ENCODE results near the gene OR8A1.
A peak's percentile ranks its signal among the peaks of the same experiment; 100 is the strongest.

The OR8A1 gene

DNA sequence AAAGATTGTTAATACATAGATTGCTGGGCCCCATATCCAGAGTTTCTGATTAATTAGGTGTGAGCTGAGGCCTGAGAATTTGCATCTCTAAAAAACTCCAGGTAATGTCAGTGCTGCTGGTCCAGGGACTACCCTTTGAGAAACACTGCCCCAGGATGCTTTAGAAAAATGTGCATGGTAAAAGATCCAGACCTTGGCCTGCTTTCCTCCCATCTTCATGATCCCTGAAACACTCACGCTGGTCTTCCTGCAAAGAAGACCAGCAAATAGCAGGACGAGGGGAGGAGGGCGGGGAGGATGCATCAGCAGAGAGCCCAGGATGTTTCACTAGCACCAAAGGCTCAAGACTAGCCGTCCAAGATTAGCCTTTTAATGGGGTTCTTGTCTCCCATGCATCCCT is at the start of gene OR8A1:
Gene OR8A1 (plus strand): TSS at position 301 of the 400 bp plus-strand sequence. CDS start 123 bp downstream, outside the sequence.
- no peak for DNase-seq

DNA sequence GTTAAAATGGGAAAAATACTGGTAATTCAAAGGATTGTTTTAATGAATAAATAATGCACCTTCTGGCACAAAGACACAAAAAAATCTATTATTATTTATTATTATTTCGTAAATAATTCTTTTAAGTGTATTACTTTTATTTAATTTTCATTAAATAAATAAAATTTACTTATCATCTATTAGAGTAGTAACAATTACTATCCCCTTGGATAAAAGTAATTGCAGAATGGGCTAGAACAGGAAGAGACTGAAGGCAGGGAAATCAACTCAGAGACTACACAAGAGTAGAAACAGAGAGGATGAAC is 49.3 kb upstream of the OR8A1 start:
- no peak for DNase-seq

DNA sequence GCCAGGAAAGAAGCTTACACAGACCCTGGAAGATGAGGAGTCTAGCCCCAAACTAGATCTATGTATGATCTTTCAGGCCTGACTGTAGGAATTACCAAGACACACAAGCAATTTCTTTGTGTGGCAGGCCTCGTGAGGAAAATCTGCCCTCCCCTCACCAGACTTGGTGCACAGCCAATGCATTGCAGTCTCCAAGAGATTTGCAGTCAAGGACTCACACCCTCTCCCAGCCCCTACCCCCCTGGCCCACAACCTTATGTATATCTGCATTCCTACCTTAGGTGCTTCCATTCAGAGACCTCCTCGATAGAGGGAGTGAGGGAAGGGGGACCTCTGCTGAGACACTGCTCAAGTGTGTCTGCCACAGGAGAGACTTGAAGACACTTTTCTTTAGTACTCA is 36.2 kb upstream of the OR8A1 start:
- no peak for DNase-seq

DNA sequence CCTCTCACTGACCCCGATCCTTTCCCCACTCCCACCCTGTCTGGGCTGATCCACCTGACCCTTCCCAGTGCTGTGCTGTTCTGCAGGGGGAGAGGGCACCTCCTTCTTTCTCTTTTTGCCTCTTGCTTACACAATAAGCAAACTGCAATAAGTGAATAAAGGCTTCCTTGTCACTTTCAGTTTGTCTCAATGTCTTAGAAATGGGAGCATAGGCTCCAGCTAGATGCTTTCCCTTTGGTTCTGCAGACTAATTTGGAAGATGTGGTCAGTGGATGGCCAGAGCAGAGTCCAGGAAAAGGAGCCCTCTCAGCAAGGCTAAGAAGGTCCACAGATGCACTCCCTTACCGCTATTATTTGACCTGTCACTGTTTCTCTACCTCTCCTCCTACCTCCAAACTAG is 35.7 kb upstream of the OR8A1 start:
- no peak for DNase-seq

DNA sequence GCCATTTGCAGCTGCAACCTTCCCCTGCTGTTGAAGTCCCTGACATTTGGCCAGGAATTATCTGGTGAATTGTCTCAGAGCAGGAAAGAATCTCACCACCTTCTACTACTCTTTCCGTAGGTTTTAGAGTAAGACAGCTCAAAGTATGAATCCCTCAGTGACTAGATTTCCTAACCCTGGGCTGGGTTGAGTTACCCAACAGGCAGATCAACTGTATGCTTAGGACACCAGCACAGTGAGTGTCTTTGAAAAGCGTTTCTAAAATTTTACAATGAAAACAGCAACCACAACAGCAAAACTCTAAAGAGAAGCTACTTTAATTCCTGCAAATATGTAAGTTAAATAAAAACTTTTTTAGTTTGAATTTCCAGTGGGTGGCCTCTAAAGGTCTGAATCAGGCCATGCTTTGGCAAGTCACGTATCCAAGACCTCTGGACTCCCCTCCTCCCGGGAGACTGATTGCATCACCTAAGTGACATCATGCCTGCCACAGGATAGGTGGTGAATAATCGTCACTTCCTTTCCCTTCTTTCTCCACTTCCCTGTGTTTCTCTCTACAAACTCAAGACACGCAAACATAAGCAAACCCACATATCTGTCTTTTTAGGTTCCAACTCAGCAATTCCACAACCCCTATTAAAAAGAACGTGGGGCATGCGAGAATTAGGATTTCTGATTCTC is 34.1 kb upstream of the OR8A1 start:
- DNase-seq = no peak

DNA sequence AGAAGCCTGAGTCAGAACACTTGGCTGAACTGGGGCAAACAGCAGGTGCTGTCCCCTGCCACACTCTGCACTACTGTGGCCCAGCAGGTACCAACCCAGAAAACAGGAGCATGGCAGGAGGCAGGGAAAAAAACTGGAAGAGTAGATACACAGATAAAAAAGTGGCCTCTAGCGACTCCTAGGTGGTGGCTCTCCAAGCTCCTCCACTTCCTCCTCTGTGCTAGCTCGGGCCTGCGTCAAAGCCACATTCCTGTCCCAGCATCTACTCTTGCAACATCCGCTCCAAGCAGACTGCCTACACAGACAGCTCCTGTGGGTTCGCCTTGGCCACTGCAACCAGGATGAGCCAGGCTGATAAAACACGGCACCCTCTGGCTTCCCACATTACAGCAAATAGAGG is 33.3 kb upstream of the OR8A1 start:
- DNase-seq = no peak

DNA sequence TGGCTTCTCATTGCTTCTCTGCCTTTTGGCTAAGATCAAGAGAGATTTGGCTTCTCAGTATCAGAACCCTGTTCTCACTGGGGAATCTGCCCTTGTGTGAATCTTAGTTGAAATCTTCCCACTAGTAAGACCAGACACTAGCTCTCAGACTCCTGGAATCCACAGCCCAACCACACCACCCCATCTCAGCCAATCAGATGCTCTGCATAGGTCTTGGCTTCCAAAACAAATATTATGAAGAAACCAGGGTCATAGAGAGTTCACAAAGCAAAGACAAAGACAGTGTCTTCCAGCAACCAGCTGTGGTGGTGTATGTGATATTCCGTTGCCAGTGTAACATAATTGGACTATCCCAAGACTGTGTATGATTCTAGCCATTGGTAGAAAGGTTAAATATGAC is 31.8 kb upstream of the OR8A1 start:
- no peak for DNase-seq

DNA sequence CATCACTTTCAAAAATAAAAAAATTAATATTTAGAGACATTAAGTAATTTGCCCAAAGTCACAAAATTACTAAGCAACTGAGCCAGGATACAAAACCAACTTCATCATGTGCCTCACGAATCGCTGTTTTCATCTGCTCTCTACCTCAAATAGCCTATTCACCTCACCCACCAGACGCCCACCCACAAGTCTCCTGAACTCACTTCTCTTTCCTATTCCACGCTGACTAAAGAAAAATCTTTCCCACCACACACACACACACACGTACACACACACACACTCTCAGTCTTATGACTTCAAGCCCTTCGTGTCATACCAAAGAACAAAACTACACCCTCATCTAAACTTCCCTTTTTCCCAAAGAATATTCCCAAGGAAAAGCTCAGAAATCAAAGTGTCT is 28.6 kb upstream of the OR8A1 start:
- DNase-seq = no peak

DNA sequence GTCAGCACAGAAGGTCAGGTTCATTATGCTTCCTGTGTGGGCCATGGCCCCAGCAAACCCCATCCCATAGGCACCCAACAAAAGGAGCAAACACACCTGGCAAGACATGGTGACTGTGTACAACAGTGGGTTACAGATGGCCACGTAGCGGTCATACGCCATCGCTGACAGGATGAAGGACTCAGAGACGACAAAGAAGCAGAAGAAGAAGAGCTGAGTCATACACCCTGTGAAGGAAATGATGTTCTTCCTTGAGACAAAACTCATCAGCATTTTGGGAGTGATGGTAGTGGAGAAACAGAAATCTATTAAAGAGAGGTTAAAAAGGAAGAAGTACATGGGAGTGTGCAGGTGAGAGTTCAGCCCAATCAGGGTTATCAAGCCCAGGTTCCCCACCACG is 26.7 kb upstream of the OR8A1 start:
- no peak for DNase-seq

DNA sequence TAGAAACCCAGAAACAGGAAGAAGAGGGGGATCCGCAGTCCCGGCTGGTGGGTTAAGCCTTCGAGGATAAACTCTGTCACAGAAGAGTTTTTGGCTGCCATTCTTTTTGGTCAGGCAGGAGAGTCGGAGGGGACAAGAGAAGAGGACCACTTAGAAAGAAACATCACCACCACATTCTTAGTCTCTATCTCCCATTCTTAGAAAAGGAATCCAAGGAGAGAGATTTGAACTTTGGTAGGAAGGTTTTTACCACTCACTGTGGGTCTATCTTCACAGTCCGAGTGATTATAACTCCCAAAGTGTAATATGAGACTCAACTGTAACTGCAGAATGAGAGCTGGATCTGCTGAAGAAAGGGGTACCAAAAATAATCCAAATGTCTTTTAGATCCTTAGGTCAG is 26.2 kb upstream of the OR8A1 start, which contains the start of gene OR8B12:
Gene OR8B12 (minus strand): TSS at position 101 of the 400 bp plus-strand sequence. CDS start 0 bp downstream, at position 101.
- DNase-seq = no peak

DNA sequence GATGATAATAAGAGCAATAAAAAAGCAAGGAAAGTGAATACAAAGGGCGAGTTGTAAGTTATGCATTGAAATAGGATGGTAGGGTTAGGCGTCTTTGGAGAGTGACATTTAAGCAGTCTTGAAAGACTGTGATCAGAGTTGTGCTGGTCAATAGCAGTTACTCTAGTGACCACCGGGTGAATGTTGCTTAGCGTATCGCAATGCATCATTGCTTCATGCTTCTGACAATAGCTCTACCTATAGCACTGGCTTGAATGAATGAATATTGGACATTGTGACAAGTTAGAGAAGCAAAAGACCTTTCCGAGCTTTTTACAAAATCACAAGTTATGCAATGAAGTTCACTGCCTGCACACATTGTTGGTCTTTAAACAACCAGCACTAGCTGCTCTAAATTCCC is 18.6 kb upstream of the OR8A1 start:
- DNase-seq = no peak

DNA sequence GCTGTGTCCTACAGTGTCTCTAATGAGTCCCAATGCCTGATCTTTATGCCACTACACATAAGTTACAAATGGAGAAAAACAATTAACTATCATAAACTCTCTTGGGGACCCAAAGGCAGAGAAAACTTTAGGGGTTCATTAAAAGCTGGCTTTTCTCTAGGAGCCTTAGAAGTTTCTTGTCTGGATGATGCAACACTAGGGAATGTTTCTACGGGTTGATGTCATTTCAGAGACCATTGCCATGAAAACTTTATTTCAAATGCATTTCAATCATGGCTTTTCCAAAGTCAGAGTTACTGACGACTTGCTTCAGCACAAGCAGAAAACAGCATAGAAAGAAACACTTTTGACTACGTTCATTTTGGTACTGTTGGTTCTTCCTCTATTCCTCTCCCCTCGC is 17.8 kb upstream of the OR8A1 start:
- DNase-seq = no peak

DNA sequence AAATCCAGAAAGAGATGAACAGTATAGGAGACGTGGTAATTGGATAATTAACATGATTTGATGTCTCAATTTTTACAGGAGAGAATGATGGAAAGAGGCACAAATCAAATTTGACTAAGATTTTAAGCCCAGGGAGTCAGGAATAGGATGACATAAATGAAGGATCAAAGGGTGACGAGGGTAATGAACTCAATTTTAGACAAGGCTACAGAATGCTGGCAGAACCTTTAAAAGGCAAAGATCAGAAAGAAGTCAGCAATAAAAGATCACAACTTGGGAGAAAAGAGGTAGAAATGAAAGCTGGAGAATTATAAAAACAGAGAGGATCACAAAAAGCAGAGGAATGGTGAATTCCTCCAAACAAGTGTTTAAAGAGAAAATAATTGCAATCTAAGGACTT is 13.0 kb upstream of the OR8A1 start:
- no peak for DNase-seq

DNA sequence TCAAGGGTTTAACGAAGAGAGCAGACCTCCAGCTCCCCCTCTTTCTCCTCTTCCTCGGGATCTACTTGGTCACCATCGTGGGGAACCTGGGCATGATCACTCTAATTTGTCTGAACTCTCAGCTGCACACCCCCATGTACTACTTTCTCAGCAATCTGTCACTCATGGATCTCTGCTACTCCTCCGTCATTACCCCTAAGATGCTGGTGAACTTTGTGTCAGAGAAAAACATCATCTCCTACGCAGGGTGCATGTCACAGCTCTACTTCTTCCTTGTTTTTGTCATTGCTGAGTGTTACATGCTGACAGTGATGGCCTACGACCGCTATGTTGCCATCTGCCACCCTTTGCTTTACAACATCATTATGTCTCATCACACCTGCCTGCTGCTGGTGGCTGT is 363 bp downstream of the OR8A1 start:
- DNase-seq = no peak

DNA sequence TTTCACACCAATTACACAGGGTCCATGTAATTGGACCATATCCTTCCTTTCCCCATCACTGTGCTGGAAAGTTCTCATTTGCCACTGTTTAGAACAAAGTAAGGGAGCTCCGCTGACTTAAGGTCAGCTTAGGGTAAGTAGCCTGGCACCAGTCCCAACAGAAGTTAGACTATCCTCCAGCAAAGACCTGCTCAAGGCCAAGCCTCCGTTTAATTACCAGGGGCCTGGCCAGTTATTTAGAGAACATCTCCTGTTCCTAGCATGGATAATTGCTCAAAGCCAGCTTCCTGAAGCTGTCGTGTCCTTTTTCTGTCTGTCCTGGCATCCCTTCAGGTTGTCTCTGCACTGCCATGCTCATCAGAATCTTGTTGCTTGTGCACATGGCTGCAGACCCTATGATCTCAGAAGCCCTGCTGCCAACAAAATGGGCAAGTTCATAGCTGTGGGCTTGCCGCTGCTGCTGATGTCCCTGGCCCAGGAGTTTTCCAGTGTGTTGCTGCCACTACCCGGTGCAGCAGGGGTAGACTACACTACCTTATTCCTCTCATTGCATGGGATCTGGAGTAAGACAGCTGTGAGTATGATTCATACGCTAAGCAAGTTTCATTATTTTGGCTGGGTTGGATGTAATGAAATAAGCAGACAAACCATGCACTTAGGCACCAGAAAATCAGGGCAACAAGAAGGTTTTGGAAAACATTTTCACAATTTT is 8.1 kb downstream of the OR8A1 start:
- no peak for DNase-seq

DNA sequence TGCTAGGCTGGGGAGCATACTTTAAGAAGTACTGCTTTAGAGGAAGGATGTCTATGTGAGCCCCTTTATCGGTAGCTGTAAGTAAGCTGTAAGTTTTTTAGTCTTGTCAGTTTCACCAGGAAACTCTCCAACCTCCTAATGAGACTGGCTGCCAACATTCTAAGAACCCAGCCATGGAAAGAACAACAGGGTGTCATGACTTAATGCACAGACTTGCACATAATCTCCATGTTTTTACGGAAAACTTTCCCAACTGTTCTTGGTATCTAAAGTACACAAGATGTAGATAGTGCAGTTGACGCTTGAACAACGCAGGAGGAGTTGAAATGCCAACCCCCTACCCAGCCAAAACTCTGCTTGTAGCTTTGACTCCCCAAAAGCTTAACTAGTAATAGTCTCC is 9.0 kb downstream of the OR8A1 start:
- no peak for DNase-seq

DNA sequence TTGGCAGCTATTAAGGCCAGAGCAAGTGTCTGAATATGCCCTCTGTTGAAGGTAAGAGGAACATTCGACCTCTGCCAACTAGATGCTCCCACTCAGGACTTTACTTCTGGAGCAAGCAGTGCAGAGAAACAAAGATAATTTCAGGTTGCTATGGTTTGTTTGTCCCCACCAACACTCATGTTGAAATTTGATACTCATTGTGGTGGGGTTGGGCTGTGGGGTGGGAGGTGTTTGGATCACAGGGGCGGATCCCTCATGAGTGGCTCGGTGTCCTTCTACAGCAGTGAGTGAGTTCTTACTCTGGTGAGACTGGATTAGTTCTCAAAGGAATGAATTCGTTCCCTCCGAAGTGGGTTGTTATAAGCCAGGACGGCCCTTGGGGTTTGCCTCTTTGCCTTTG is 12.0 kb downstream of the OR8A1 start:
- no peak for DNase-seq

DNA sequence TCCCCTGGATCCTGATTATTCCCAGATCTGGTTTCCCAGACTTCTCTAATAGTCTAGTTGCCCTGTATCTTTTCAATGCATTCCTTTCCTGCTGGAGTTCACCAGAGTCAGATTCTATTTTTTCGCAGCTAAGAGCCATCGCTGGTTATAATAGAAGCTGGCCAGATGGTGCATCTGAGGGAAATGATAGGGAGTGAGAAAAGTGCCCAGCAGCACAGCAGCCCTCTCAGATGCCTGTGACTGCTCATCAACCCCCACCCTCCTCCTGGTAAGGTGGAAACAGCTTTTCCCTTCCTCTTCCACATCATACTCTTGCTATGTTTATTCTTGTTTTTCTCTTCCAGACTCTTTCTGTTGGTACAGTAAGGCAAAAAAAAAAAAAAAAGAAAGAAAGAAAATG is 12.8 kb downstream of the OR8A1 start:
- no peak for DNase-seq

DNA sequence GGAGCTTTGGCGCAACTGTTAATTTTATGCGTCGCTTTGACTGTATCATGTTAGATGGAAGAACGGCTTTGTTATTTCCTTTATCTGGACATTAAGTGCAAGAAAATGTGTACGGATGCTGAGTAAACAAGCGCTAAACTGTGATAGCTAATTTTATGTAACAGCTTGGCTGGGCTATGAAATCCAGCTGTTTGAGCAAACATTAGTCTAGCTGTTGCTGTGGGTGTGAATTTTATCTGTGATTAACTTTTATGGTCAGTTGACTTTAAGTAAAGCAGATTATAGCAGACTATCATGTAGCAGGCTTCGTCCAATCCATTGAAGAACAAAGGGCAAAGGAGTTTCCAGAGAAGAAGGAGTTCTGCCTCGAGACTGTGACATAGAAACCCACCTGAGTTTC is 14.0 kb downstream of the OR8A1 start:
- no peak for DNase-seq

DNA sequence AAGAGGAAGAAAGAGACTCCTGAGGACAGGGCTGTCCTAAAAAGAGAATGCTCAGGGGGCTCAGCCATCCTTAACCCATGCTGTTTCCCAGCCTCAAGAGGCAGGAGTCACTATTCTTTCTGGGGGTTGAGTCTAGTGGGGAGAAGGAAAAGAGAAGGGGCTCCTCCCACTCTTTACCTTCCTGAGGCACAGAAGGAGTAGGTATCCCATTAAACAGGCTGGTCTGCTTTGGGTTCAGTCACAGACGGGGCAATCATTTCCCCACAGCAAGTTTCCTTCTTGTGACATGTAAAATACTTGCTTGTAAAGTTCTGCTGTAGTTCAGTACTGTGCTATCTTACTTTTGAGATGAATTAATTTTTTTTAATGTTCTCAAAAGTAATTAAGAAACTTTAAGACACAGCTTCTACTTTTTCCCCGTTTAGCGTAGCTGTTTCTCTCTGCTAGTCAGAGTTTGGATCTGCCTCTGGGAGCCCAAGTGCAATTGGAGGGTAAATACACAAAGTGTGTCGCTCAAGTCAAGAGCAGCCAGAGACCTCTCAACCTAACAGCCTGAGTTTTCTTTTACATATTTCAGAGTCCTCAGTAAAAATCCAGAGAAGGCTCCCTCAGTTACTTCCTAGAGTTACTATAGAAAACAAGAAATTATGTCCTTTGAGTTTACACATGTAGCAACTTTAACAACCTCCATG is 15.0 kb downstream of the OR8A1 start:
- no peak for DNase-seq

DNA sequence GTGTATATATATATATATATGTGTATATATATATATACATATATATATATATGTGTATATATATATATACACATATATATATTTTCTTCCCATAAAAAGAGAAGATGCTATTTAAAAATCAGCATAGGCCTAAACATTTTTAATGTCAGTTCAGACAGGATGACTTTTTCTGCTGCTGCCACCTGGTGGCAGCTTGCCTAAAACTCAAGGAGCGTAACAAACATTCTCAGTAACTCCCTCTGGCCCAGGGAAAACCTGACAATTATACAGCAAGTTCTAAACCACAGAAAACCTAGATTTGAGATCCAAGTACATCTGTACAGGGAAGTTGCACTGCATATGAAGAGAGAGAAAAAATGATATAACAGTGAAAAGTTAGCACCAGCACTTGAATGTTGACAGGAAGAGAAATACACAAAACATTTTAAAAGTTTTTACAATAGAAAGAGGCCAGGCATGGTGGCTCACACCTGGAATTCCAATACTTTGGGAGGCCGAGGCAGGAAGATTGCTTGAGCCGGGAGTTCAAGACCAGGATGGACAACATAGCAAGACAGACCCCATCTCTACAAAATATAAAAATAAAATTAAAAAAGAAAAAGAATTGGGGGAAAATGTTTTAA is 16.6 kb downstream of the OR8A1 start:
- DNase-seq = peak; percentile 21

DNA sequence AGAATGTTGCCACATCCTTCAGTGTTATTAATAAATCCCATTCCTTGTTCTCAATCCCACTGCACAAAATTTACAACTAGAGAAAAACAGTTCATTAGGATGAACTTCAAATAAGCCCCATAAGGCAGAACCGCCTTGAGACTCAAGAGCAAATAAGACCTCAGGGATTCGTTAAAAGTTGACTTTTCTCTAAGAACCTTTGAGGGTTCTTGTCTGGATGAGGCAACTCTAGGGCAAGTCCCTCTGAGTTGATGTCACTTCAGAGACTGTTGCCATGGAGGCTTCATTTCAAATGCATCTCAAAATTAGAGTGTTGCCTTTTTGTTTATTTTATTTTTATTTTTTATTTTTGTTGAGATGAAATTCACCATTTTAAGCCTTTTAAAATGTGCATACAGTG is 21.6 kb downstream of the OR8A1 start:
- DNase-seq = no peak

DNA sequence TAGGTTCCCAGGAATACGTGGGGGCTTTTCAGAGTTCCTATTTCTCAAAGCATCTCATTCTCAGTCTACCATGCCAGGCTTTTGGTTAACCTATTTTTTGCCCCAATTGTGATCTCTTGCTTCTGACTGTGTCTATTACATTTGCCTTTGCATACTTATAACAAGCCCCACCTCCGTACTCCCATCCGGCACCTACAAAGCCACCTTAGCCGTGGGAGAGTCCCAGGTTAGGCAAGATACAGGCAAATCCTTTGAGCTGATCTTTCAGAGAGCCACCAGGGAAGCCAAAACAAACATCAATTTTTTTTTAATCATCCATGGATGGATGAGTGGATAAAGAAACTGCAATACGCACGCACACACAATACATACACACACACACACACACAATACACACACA is 22.8 kb downstream of the OR8A1 start:
- no peak for DNase-seq

DNA sequence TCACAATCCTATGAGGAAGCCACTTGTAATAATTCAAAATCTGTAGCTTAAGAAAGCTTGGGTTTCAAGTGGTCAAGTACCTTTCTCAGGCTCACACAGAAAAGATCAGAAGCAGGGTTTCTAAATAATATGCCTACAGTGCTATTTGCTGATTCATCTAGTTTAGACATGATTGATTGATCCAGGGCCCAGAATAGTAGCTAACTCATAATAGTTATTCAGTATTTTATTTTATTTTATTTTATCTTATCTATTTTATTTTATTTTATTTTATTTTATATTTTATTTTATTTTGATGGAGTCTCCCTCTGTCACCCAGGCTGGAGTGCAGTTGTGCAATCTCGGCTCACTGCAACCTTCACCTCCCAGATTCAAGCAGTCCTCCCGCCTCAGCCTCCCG is 25.5 kb downstream of the OR8A1 start:
- no peak for DNase-seq
